ENCODE data around the gene ACSL1. TPM values are rescaled to one million over a fixed set of nuclear protein-coding genes. Genes with fewer than 3 reads are reported as not detected.
A peak's percentile ranks its signal among the peaks of the same experiment; 100 is the strongest.

ACSL1 gene
- total and polyA plus RNA-seq, 9 of the 15 experiments (the other 6 are each of a cell fraction or from before 2014, with no cell fraction given): 6.7 to 24.1 (median 15.0) TPM

GRCh38 chr4:184733654-184734524 lies 91.9 kb downstream of the ACSL1 start, which contains the start of gene CENPU (continued):
- TF ChIP-seq PPARD (CRISPR knock-in tag; IDR thresholded peaks at IDR 0.05): no peak
- TF ChIP-seq STAG1 (CRISPR knock-in tag; IDR thresholded peaks at IDR 0.05; ENCODE audit: borderline replicate concordance): no peak
- TF ChIP-seq KHSRP (IDR thresholded peaks at IDR 0.05): no peak
- TF ChIP-seq CHCHD3 (CRISPR knock-in tag; IDR thresholded peaks at IDR 0.05): no peak
- no peak; the same call in 1 of the 2 replicates for TF ChIP-seq ZBTB9 (CRISPR knock-in tag; IDR thresholded peaks at IDR 0.05)
- no peak for TF ChIP-seq SIX5 (IDR thresholded peaks at IDR 0.05; ENCODE audit: borderline replicate concordance in 1 of 2, insufficient read depth in 1 of 2, low read depth in 1 of 2, low read length in 2 of 2)
- no peak for TF ChIP-seq ELK1 (CRISPR knock-in tag; IDR thresholded peaks at IDR 0.05)
- no peak for TF ChIP-seq ZNF311 (CRISPR knock-in tag; IDR thresholded peaks at IDR 0.05)
- peak; percentile 68; the same call in 1 of the 2 replicates for TF ChIP-seq NR2C2 (CRISPR knock-in tag; IDR thresholded peaks at IDR 0.05)
- no peak for TF ChIP-seq NR2C2 (tag; IDR thresholded peaks at IDR 0.05)
- peak; percentile 47; the same call in 1 of the 2 replicates for TF ChIP-seq SMAD3 (CRISPR knock-in tag; conservative IDR thresholded peaks at IDR 0.05)
- no peak for TF ChIP-seq TAF15 (IDR thresholded peaks at IDR 0.05; ENCODE audit: low read depth, low read length)
- 0 out of 2 replicates have a peak, but pooled peaks have one; percentile 70 for TF ChIP-seq ZC3H11A (IDR thresholded peaks at IDR 0.05; ENCODE audit: low read depth, low read length)
- no peak for TF ChIP-seq HIVEP1 (CRISPR knock-in tag; IDR thresholded peaks at IDR 0.05)
- no peak for TF ChIP-seq CEBPZ (IDR thresholded peaks at IDR 0.05; ENCODE audit: borderline replicate concordance, low read depth, low read length)
- no peak for TF ChIP-seq KLF1 (tag; IDR thresholded peaks at IDR 0.05)
- no peak; the same call in none of the 2 replicates for TF ChIP-seq TARDBP (IDR thresholded peaks at IDR 0.05)
- no peak for TF ChIP-seq NFXL1 (CRISPR knock-in tag; IDR thresholded peaks at IDR 0.05)
- no peak for TF ChIP-seq ZBTB26 (CRISPR knock-in tag; IDR thresholded peaks at IDR 0.05)
- peak; percentile 96 for TF ChIP-seq MTA3 (IDR thresholded peaks at IDR 0.05; ENCODE audit: borderline replicate concordance)
- peak; percentile 67 for TF ChIP-seq EP300 (IDR thresholded peaks at IDR 0.05; ENCODE audit: low read length)
- no peak for TF ChIP-seq NR4A1 (CRISPR knock-in tag; IDR thresholded peaks at IDR 0.05)
- no peak for TF ChIP-seq NR4A1 (tag; IDR thresholded peaks at IDR 0.05)

Data from K562 (cell line).